Effector memory CD8-positive, alpha-beta T cell (primary cell): ENCODE results near the gene ABTB2.

ENCODE experiments used
- ATAC-seq: fragments of 150-1000 bp; cut with Tn5 transposase; replicated peaks from 2 replicates; pipeline ENCODE4 v1.10.0; 2021; ENCODE audit warnings: mild to moderate bottlenecking, moderate library complexity
- DNase-seq, 3 experiments: peaks; one replicate each; pipeline ENCODE4 v3.0.0; 2021
- H3K27ac Mint-ChIP-seq, 2 donors: one replicate each; pipeline ENCODE4 v1.8.0; 2022; ENCODE audit warnings: mild to moderate bottlenecking in 2 of 2, mixed read lengths in 2 of 2, moderate library complexity in 2 of 2
- H3K27me3 Mint-ChIP-seq, 2 donors: one replicate each; pipeline ENCODE4 v1.8.0; 2022; ENCODE audit warnings: mixed read lengths in 2 of 2
- H3K36me3 Mint-ChIP-seq: one replicate; pipeline ENCODE4 v1.8.0; 2022; ENCODE audit warnings: mild to moderate bottlenecking, moderate library complexity, mixed read lengths; ENCODE audit not compliant: insufficient read depth
- H3K4me1 Mint-ChIP-seq, 2 donors: one replicate each; pipeline ENCODE4 v1.8.0; 2022; ENCODE audit warnings: low read depth in 2 of 2, mixed read lengths in 2 of 2
- H3K4me3 Mint-ChIP-seq, 2 donors: one replicate each; pipeline ENCODE4 v1.8.0; 2022; ENCODE audit warnings: mild to moderate bottlenecking in 2 of 2, mixed read lengths in 2 of 2, moderate library complexity in 2 of 2
- H3K9me3 Mint-ChIP-seq, 2 donors: one replicate each; pipeline ENCODE4 v1.8.0; 2022; ENCODE audit warnings: mixed read lengths in 2 of 2

ABTB2 gene

GRCh38 chr11:34300026-34300925 is 57.5 kb downstream of the ABTB2 start:
- no peaks in the 10 kb centered on the region for H3K9me3 Mint-ChIP-seq
- H3K36me3 Mint-ChIP-seq, result no peaks in the 10 kb centered on the region
- H3K4me3 Mint-ChIP-seq, result no peak overlapping the region

DNA sequence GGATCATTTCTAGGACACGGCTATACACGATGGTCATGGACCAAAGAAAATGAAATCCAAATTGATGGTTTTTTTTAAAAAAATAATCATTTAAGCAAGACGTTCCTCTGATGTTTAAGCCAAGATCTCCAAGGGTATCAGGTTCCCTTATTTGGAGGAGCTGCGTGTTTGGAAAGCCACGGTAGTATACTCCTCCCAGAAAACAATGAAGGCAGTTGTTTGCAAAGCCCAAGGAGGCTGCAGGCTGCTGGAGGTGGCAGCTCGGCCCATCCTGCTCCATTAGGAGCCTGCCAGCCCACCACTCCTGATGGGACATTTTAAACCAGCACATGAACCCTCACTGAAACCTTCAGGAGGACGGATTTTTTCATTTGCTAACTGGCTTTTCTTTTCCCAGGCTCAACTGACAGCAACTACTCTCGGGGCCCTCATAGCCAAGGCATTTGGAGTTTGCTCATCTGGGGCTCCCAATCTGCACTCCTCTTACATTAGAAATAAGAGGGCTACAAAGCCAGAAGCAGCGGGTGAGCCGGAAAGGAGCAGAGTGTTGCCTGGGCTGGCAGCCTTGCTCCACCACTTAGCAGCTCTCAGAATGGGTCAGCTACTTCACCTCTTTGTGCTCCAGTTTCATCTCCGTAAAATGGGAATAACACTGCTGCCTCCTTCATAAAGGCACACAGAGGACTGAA is 58.4 kb downstream of the ABTB2 start:
- Mint-ChIP-seq H3K27me3 (no peaks in the 10 kb centered on the region), H3K27ac (no peak overlapping the region)
- no peak for ATAC-seq

More at GRCh38 chr11:34300026-34300925, 57.5 kb downstream of the ABTB2 start:
- no peaks in the 10 kb centered on the region for H3K27me3 Mint-ChIP-seq
- ATAC-seq (no peak), DNase-seq (no peak)
- H3K27ac Mint-ChIP-seq, result no peak overlapping the region
- H3K4me1 Mint-ChIP-seq, result no peaks in the 10 kb centered on the region

GRCh38 chr11:34298871-34299270 is 58.9 kb downstream of the ABTB2 start:
- no peaks in the 10 kb centered on the region for H3K27me3 Mint-ChIP-seq
- DNase-seq, result no peak
- no peaks in the 10 kb centered on the region for H3K9me3 Mint-ChIP-seq
- no peak overlapping the region for H3K27ac Mint-ChIP-seq
- no peak for ATAC-seq
- H3K4me1 Mint-ChIP-seq, result no peaks in the 10 kb centered on the region
- H3K36me3 Mint-ChIP-seq, result no peaks in the 10 kb centered on the region
- H3K4me3 Mint-ChIP-seq, result no peak overlapping the region

More for the DNA sequence above, 58.4 kb downstream of the ABTB2 start:
- no peak for DNase-seq
- no peaks in the 10 kb centered on the region for H3K36me3 Mint-ChIP-seq
- no peaks in the 10 kb centered on the region for H3K9me3 Mint-ChIP-seq
- no peaks in the 10 kb centered on the region for H3K4me1 Mint-ChIP-seq
- H3K4me3 Mint-ChIP-seq, result no peak overlapping the region

GRCh38 chr11:34296412-34296811 is 61.4 kb downstream of the ABTB2 start:
- no peaks in the 10 kb centered on the region for H3K36me3 Mint-ChIP-seq
- H3K27ac Mint-ChIP-seq, result no peak overlapping the region
- H3K4me3 Mint-ChIP-seq, result no peak overlapping the region
- no peak for ATAC-seq
- no peak for DNase-seq
- no peaks in the 10 kb centered on the region for H3K9me3 Mint-ChIP-seq
- peaks cover 0 to 4% of the 10 kb centered on the region in 2 donors for H3K27me3 Mint-ChIP-seq
- H3K4me1 Mint-ChIP-seq, result no peaks in the 10 kb centered on the region

DNA sequence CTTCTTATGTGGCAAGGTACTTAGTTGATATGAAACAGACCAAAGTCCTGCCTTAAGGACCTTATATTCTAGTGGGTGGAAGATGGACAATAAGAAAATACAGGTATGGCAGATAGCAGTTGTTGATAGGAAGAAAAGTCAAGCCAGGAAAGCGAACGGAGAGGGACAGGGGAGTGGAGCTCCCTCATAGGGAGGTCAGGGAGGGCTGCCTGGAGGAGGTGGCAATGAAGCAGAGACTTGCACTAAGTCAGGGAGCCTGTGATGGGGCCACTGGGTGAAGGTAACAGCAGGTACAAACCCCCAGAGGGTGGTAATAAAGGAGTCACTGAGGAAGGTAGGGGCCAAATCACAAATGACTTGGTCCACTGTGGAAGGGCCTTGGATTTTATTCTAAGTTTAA is 65.3 kb downstream of the ABTB2 start:
- DNase-seq, result no peak
- Mint-ChIP-seq H3K36me3 (no peaks in the 10 kb centered on the region), H3K9me3 (no peaks in the 10 kb centered on the region), H3K4me3 (no peak overlapping the region), H3K27me3 (peaks cover 0 to 4% of the 10 kb centered on the region in 2 donors), H3K4me1 (no peaks in the 10 kb centered on the region), H3K27ac (no peak overlapping the region)
- ATAC-seq, result no peak

DNA sequence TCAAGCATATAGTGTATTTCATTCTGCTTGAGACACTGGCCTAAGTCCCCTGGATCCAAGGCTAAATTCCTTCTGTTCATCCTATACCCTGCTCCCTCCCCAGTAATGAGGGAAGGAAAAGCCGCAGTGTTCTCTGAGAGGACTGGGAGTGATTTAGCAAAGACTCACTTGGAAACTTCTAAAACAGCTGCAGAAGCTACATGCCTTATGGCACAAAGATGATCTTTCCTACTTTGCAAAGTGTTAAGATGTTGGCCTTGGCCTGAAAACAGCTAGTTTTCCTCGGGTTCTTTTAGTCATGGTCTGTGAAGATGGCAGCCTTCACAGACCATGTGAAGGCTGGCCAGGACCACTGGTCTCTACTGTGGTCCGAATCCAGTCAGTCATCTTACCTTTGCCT is 65.7 kb downstream of the ABTB2 start:
- DNase-seq, result no peak
- Mint-ChIP-seq H3K4me3 (no peak overlapping the region), H3K36me3 (no peaks in the 10 kb centered on the region), H3K27me3 (peaks cover 0 to 4% of the 10 kb centered on the region in 2 donors), H3K9me3 (no peaks in the 10 kb centered on the region), H3K4me1 (no peaks in the 10 kb centered on the region), H3K27ac (no peak overlapping the region)
- no peak for ATAC-seq

GRCh38 chr11:34290926-34291325 is 66.9 kb downstream of the ABTB2 start:
- no peaks in the 10 kb centered on the region for H3K36me3 Mint-ChIP-seq
- H3K4me3 Mint-ChIP-seq, result no peak overlapping the region
- no peaks in the 10 kb centered on the region for H3K9me3 Mint-ChIP-seq
- no peak overlapping the region for H3K27ac Mint-ChIP-seq
- ATAC-seq (no peak), DNase-seq (no peak)
- peaks cover 0 to 4% of the 10 kb centered on the region in 2 donors for H3K27me3 Mint-ChIP-seq
- H3K4me1 Mint-ChIP-seq, result no peaks in the 10 kb centered on the region

GRCh38 chr11:34288492-34288891 is 69.3 kb downstream of the ABTB2 start:
- peaks cover 0 to 4% of the 10 kb centered on the region in 2 donors for H3K27me3 Mint-ChIP-seq
- H3K4me3 Mint-ChIP-seq, result no peak overlapping the region
- no peaks in the 10 kb centered on the region for H3K9me3 Mint-ChIP-seq
- ATAC-seq, result no peak
- no peak overlapping the region for H3K27ac Mint-ChIP-seq
- no peaks in the 10 kb centered on the region for H3K4me1 Mint-ChIP-seq
- no peaks in the 10 kb centered on the region for H3K36me3 Mint-ChIP-seq
- DNase-seq, result no peak

DNA sequence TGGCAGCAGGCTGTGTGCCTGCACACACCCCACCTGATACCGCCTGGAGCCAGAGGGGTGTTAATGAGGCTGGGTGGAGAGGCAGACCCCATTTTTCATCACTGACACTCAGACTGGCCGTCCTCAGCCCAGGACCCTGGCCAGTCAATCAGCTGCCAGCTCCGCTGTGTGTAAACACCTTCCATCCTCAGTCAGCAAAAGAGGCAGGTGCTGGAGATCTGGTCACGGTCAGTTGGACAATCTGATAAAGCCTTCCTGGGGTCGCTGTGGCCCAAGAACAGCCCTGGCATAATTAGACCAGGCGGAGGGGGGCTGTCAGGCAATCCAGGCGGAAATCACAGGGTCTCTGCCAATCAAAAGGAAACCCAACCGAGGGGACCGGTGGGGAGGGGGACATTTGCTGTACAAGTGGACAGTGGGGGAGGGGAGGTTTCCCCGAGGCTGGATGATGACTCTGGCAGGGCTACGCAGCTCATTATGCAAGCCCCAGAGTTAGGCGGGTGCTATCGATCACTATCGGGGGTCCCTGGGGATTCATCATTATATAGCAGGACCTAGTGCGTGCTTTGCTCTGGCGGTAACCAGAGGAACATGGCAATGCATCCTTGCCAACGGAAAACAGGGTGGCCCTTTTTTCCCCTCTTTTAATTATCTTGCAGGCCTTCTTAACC is 72.9 kb downstream of the ABTB2 start:
- H3K4me1 Mint-ChIP-seq, result no peaks in the 10 kb centered on the region
- ATAC-seq, result no peak
- DNase-seq, result no peak
- H3K27ac Mint-ChIP-seq, result no peak overlapping the region
- no peaks in the 10 kb centered on the region for H3K9me3 Mint-ChIP-seq
- H3K27me3 Mint-ChIP-seq, result no peaks in the 10 kb centered on the region
- no peaks in the 10 kb centered on the region for H3K36me3 Mint-ChIP-seq
- H3K4me3 Mint-ChIP-seq, result no peak overlapping the region

DNA sequence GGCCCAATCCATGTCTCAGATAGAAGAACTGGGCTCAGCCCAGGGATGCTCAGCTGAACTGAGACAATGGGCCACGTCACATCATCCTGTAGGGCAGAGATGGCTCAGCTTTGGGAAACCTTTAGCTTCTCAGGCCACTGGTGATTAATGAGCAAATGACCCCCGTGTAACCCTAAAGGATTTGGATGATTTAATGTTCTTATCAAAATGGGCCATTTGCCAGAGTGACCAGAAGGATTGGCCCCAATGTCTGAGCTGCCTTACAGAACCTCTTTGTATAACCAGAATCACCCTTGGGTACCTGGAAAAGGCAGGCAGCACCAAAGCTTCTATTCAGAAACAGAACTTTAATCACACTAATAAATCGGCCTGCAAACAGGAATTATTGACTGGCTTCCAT is 73.7 kb downstream of the ABTB2 start:
- no peaks in the 10 kb centered on the region for H3K36me3 Mint-ChIP-seq
- DNase-seq (no peak), ATAC-seq (no peak)
- no peak overlapping the region for H3K27ac Mint-ChIP-seq
- no peaks in the 10 kb centered on the region for H3K27me3 Mint-ChIP-seq
- no peak overlapping the region for H3K4me3 Mint-ChIP-seq
- no peaks in the 10 kb centered on the region for H3K9me3 Mint-ChIP-seq
- no peaks in the 10 kb centered on the region for H3K4me1 Mint-ChIP-seq

GRCh38 chr11:34280945-34281872 is 76.6 kb downstream of the ABTB2 start:
- ATAC-seq (no peak), DNase-seq (no peak)
- Mint-ChIP-seq H3K4me3 (no peak overlapping the region), H3K9me3 (no peaks in the 10 kb centered on the region), H3K4me1 (no peaks in the 10 kb centered on the region), H3K27ac (no peak overlapping the region), H3K27me3 (no peaks in the 10 kb centered on the region), H3K36me3 (no peaks in the 10 kb centered on the region)

GRCh38 chr11:34278693-34279297 is 79.0 kb downstream of the ABTB2 start:
- no peaks in the 10 kb centered on the region for H3K9me3 Mint-ChIP-seq
- ATAC-seq (no peak), DNase-seq (no peak)
- H3K4me1 Mint-ChIP-seq, result no peaks in the 10 kb centered on the region
- H3K4me3 Mint-ChIP-seq, result no peak overlapping the region
- H3K27me3 Mint-ChIP-seq, result no peaks in the 10 kb centered on the region
- H3K27ac Mint-ChIP-seq, result no peak overlapping the region
- H3K36me3 Mint-ChIP-seq, result no peaks in the 10 kb centered on the region
